ENCODE results near the gene PLVAP.

Gene PLVAP

DNA sequence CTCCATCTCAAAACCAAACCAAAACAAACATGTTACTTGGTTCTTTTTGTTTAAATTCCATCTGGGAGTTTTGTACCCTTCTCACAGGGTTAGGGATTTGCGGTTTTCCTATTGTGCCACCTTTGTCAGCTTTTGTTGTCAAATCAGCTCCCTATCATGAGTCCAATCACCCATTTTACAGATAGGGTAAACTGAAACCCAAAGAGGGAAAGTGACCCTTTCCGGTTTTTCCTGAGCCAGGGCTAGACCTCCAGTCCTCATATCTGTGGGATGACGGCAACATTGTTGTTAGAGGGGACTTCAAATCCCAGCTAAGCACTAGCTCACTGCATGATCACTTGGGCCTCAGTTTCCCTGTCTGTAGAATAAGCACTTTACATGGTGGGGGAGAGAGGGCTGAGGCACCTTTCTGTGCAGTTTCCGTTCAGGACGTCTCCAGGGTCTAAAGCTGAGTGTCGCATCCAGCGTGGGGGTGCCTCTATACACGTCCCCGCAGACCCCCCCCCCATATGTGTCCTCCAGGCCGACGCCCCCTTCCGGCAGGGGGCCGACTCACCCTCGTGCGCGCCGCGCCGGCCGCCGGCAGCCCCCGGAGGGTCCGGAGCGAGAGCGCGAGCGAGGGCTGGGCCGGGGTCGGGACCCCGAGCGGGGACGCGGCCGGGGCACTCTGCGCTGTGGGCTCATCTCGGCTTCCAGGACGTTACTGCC is 13.0 kb upstream of the PLVAP start:
- peak overlapping the region; percentile 94 for H3K4me2 ChIP-seq (ENCODE audit: low read length)
- no peak overlapping the region for H3K9ac ChIP-seq
- TF ChIP-seq, protein P1, sequence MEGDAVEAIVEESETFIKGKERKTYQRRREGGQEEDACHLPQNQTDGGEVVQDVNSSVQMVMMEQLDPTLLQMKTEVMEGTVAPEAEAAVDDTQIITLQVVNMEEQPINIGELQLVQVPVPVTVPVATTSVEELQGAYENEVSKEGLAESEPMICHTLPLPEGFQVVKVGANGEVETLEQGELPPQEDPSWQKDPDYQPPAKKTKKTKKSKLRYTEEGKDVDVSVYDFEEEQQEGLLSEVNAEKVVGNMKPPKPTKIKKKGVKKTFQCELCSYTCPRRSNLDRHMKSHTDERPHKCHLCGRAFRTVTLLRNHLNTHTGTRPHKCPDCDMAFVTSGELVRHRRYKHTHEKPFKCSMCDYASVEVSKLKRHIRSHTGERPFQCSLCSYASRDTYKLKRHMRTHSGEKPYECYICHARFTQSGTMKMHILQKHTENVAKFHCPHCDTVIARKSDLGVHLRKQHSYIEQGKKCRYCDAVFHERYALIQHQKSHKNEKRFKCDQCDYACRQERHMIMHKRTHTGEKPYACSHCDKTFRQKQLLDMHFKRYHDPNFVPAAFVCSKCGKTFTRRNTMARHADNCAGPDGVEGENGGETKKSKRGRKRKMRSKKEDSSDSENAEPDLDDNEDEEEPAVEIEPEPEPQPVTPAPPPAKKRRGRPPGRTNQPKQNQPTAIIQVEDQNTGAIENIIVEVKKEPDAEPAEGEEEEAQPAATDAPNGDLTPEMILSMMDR (IDR thresholded peaks at IDR 0.05), result no peak
- no peak overlapping the region for H3K27ac ChIP-seq
- H3K36me3 ChIP-seq (ENCODE audit: control insufficient read depth, insufficient read depth, low read length), result no peaks in the 10 kb centered on the region
- H3K27me3 ChIP-seq (ENCODE audit: control insufficient read depth, insufficient read depth, low read length), result no peaks in the 10 kb centered on the region
- no peaks in the 10 kb centered on the region for H3K79me2 ChIP-seq
- H2AFZ ChIP-seq, result peak overlapping the region; percentile 86
- no peaks in the 10 kb centered on the region for H3K9me3 ChIP-seq (ENCODE audit: control insufficient read depth, low read length)
- H3K4me1 ChIP-seq, result peaks cover 6% of the 10 kb centered on the region
- H3K4me3 ChIP-seq (ENCODE audit: low read depth, low read length), result peak overlapping the region; percentile 70

DNA sequence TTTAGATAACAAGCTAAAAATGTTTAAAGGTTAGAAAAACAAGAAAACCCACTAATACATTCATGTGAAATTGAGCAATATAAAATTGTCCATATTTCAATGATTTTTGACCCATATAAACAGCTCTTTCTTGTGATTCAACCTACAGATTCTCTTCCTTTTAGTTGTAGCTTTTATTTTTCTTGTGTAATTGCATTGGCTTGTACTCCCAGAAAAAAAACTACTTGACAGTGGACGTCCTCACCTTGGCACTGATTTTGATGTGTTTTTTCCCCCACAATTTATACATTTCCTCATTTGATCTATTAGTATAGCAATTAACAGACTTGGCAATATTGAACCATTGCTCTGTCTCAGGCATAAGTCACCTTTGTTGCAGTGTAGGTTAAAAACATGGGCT is 12.1 kb upstream of the PLVAP start:
- Histone ChIP-seq H3K36me3 (ENCODE audit: control insufficient read depth, insufficient read depth, low read length) (no peaks in the 10 kb centered on the region), H2AFZ (no peak overlapping the region), H3K9ac (no peak overlapping the region), H3K4me1 (peaks cover 6% of the 10 kb centered on the region), H3K79me2 (no peaks in the 10 kb centered on the region), H3K4me2 (ENCODE audit: low read length) (no peak overlapping the region), H3K27me3 (ENCODE audit: control insufficient read depth, insufficient read depth, low read length) (no peaks in the 10 kb centered on the region), H3K4me3 (ENCODE audit: low read depth, low read length) (no peak overlapping the region), H3K27ac (no peak overlapping the region), H3K9me3 (ENCODE audit: control insufficient read depth, low read length) (no peaks in the 10 kb centered on the region)
- TF ChIP-seq, protein P1 (IDR thresholded peaks at IDR 0.05), result no peak

DNA sequence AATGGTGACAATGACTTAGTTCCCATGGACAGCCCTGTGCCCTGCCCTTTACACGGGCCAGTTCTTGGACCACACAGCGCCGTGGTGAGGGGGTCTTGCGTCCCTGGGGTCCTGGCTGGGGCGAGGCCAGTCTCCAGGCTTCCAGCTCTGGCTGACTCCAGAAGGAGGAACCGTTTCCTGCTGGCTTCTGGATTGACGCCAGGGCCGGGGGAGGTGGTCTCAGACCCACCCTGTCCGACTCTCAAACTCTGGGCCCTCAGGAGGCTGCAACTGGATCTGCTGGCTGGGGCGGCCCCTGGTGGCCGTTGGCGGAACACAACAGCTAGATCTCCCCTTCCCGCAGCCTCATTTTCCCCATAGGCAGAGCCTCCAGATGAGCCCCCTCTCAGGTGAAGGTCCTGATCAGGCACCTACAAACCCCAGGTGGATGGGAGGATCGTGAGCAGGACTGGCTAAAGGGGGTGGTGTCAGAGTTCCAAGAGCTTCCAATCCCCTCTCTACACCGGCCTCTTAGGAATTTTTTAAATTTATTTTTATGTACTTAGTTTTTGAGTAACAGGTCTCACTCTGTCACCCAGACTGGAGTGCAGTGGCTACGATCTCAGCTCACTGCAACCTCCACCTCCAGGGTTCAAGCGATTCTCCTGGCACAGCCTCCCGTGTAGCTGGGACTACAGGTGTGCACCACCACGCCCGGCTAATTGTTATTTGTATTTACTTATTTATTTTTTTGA is 8.9 kb upstream of the PLVAP start:
- Histone ChIP-seq H3K36me3 (ENCODE audit: control insufficient read depth, insufficient read depth, low read length) (no peaks in the 10 kb centered on the region), H3K27ac (no peak overlapping the region), H3K9me3 (ENCODE audit: control insufficient read depth, low read length) (no peaks in the 10 kb centered on the region), H2AFZ (no peak overlapping the region), H3K4me3 (ENCODE audit: low read depth, low read length) (no peak overlapping the region), H3K4me1 (no peaks in the 10 kb centered on the region), H3K9ac (no peak overlapping the region), H3K79me2 (no peaks in the 10 kb centered on the region), H3K4me2 (ENCODE audit: low read length) (no peak overlapping the region), H3K27me3 (ENCODE audit: control insufficient read depth, insufficient read depth, low read length) (no peaks in the 10 kb centered on the region)
- TF ChIP-seq, protein P1 (IDR thresholded peaks at IDR 0.05), result peak; percentile 83

DNA sequence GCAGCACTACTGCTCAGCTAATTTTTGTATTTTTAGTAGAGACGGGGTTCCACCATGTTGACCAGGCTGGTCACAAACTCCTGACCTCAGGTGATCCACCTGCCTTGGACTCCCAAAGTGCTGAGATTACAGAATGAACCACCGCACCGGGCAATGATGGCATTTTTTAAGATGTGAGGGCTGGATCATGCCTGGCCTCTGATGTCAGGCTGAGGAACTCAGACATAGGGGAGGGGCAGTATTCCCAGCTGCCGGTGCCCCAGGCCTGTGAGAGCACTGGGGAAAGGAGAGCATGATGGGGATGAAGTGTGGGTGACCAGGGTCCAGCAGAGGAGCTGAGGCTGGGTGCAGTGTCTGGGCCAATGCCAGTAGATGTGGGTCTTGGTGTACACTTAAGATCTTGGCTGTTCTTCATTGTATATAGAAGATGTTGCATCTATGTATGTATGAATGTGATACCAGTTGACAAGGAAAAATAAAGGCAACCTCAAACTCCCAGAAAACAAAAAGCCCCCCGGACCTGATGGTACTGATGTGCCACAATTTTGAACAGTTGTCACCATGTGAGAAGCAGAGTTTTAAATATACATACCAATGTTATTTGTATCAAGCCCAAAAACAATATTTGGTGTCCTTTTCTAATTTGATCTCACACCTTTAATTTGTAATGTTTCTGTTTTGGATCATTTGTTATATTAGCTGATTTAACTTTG is 3.4 kb upstream of the PLVAP start:
- TF ChIP-seq, protein P1 (IDR thresholded peaks at IDR 0.05), result no peak
- no peaks in the 10 kb centered on the region for H3K27me3 ChIP-seq (ENCODE audit: control insufficient read depth, insufficient read depth, low read length)
- H3K4me2 ChIP-seq (ENCODE audit: low read length), result no peak overlapping the region
- no peaks in the 10 kb centered on the region for H3K4me1 ChIP-seq
- no peaks in the 10 kb centered on the region for H3K36me3 ChIP-seq (ENCODE audit: control insufficient read depth, insufficient read depth, low read length)
- no peak overlapping the region for H3K27ac ChIP-seq
- H3K4me3 ChIP-seq (ENCODE audit: low read depth, low read length), result no peak overlapping the region
- H3K79me2 ChIP-seq, result no peaks in the 10 kb centered on the region
- no peak overlapping the region for H2AFZ ChIP-seq
- H3K9ac ChIP-seq, result no peak overlapping the region
- no peaks in the 10 kb centered on the region for H3K9me3 ChIP-seq (ENCODE audit: control insufficient read depth, low read length)
